PC-9 (cell line): ENCODE data around the gene TWNK.

Experiments used
- EZH2 ChIP-seq: fragments of 200-600 bp; sonication (generic); IDR thresholded peaks from 2 replicates; pipeline ENCODE4 v1.8.0; 2017; ENCODE audit warnings: antibody characterized with exemption, low read depth
- TF ChIP-seq, protein P1 (sequence below): fragments of 200-600 bp; sonication (generic); conservative IDR thresholded peaks from 2 replicates; pipeline ENCODE4 v1.6.1; 2017; ENCODE audit warnings: mixed run types, antibody characterized with exemption, mild to moderate bottlenecking, moderate library complexity

DNA sequence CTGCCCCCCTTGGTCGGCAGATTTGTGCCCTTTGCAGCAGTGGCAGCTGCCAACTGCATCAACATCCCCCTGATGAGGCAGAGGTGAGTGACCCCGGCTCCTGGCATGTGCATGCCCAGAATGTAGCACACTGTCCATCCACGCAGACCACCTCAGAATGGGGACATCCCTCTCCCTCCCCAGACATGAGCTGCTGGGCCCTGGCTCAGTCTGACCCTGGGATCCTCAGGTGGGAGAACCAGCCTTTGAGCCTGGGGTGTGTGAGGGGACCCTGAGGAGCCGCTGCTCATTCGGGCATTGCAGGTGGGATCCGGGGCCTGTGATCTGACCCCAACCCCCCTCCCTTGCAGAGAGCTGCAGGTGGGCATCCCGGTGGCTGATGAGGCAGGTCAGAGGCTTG is 49.4 kb downstream of the TWNK start:
- TF ChIP-seq, protein P1, sequence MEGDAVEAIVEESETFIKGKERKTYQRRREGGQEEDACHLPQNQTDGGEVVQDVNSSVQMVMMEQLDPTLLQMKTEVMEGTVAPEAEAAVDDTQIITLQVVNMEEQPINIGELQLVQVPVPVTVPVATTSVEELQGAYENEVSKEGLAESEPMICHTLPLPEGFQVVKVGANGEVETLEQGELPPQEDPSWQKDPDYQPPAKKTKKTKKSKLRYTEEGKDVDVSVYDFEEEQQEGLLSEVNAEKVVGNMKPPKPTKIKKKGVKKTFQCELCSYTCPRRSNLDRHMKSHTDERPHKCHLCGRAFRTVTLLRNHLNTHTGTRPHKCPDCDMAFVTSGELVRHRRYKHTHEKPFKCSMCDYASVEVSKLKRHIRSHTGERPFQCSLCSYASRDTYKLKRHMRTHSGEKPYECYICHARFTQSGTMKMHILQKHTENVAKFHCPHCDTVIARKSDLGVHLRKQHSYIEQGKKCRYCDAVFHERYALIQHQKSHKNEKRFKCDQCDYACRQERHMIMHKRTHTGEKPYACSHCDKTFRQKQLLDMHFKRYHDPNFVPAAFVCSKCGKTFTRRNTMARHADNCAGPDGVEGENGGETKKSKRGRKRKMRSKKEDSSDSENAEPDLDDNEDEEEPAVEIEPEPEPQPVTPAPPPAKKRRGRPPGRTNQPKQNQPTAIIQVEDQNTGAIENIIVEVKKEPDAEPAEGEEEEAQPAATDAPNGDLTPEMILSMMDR = no peak
- TF ChIP-seq EZH2 = no peak
